HepG2 (cell line): ENCODE data around the gene CD209. TPM values are rescaled to one million over a fixed set of nuclear protein-coding genes. Genes with fewer than 3 reads are reported as not detected.

ENCODE experiments used
- ATAC-seq: fragments of 200-7000 bp; cut with Tn5 transposase; 3 replicates; pipeline ENCODE4 v1.9.1; 2020; ENCODE audit warnings: mild to moderate bottlenecking, moderate library complexity
- BruUV-seq: library from RNA; stranded (reverse); fragments of 400-500 nt; replicated peaks from 2 replicates; lab custom pipeline; 2021; lab: Mats Ljungman, UMichigan
- CTCF ChIA-PET: fragments of 300-600 bp; formaldehyde crosslinking; extraction: SDS; loops from one replicate; lab custom pipeline; 2021; ENCODE audit warnings: low total read pairs, inconsistent platforms, low intra/inter-chr PET ratio; lab: Yijun Ruan, JAX
- POLR2A ChIA-PET: fragments of 350-600 bp; sonication (Branson Sonifier 250); formaldehyde crosslinking; loops from one replicate; lab custom pipeline; 2020; ENCODE audit warnings: antibody characterized with exemption, inconsistent platforms; lab: Yijun Ruan, JAX
- DNase-seq: peaks from one replicate; pipeline ENCODE4 v3.0.0-alpha.2; 2015; ENCODE audit warnings: low spot score
- FAIRE-seq: peaks from 3 replicates; lab custom pipeline; 2011; peaks lifted over from hg19 to GRCh38; lab: Jason Lieb, UNC
- H2AFZ ChIP-seq: one replicate; pipeline ENCODE4 v1.6.1; 2011; ENCODE audit warnings: low read length, inconsistent platforms
- H3K27ac ChIP-seq: fragments of 300-600 bp; 3 replicates; pipeline ENCODE4 v1.8.0; 2011; ENCODE audit warnings: mixed run types, mild to moderate bottlenecking, mixed read lengths, low read length, inconsistent platforms; ENCODE audit not compliant: insufficient read depth; ENCODE audit errors: extremely low read length
- H3K27me3 ChIP-seq, 2 experiments: fragments of 200-600 bp in 1 of 2; 2 replicates in 1 of 2; 3 replicates in 1 of 2; pipeline versions ENCODE4 v1.6.0 to v1.8.0; 2011; ENCODE audit warnings: low read length in 2 of 2, mild to moderate bottlenecking in 2 of 2, moderate library complexity in 2 of 2, inconsistent platforms in 1 of 2; ENCODE audit not compliant: insufficient read depth in 2 of 2, control insufficient read depth in 1 of 2
- H3K36me3 ChIP-seq, 2 experiments: fragments of 200-600 bp in 1 of 2; replicated peaks in 1 of 2; 2 replicates in 1 of 2; 3 replicates in 1 of 2; pipeline versions ENCODE4 v1.5.1 to v1.8.0; 2011; ENCODE audit warnings: low read length in 2 of 2, inconsistent platforms in 1 of 2; ENCODE audit not compliant: insufficient read depth in 2 of 2, control insufficient read depth in 1 of 2
- H3K4me1 ChIP-seq: 2 replicates; pipeline ENCODE4 v1.5.1; 2012; ENCODE audit warnings: low read length, inconsistent platforms; ENCODE audit not compliant: insufficient read depth
- H3K4me2 ChIP-seq: 2 replicates; pipeline ENCODE4 v1.6.0; 2011; ENCODE audit warnings: low read depth, low read length, inconsistent platforms
- H3K4me3 ChIP-seq, 3 experiments: fragments of 200-600 bp in 1 of 3; sonication (generic), shearing (Covaris generic) in 1 of 3; replicated peaks in 1 of 3; 2 replicates each; pipeline ENCODE4 v1.5.1; 2011 to 2016; ENCODE audit warnings: low read length in 3 of 3, inconsistent platforms in 2 of 3, low read depth in 2 of 3, mild to moderate bottlenecking in 2 of 3, control low read depth in 1 of 3, mixed read lengths in 1 of 3; ENCODE audit not compliant: insufficient read depth in 1 of 3
- H3K79me2 ChIP-seq: one replicate; pipeline ENCODE4 v1.6.1; 2011; ENCODE audit warnings: low read length, inconsistent platforms; ENCODE audit not compliant: insufficient read depth
- H3K9ac ChIP-seq: 2 replicates; pipeline ENCODE4 v1.6.0; 2011; ENCODE audit warnings: mild to moderate bottlenecking, low read depth, low read length, inconsistent platforms; ENCODE audit not compliant: insufficient read depth
- H3K9me3 ChIP-seq: 2 replicates; pipeline ENCODE4 v1.5.1; 2012; ENCODE audit warnings: mild to moderate bottlenecking, low read length
- H4K20me1 ChIP-seq: 2 replicates; pipeline ENCODE4 v1.6.0; 2011; ENCODE audit warnings: inconsistent platforms, mild to moderate bottlenecking, low read length, moderate library complexity; ENCODE audit not compliant: insufficient read depth
- ATF1 ChIP-seq: IDR thresholded peaks from 2 replicates; pipeline ENCODE4 v1.6.1; 2016; ENCODE audit warnings: mild to moderate bottlenecking, control low read depth
- FOXC1 ChIP-seq: sonication (generic); formaldehyde crosslinking; IDR thresholded peaks from 2 replicates; pipeline ENCODE4 v1.8.0; 2022; ENCODE audit warnings: mild to moderate bottlenecking, missing genetic modification reagents, borderline replicate concordance
- HNRNPH1 ChIP-seq: fragments of 200-400 bp; formaldehyde crosslinking; optimal IDR thresholded peaks from 2 replicates; pipeline ENCODE3; 2017; ENCODE audit warnings: mild to moderate bottlenecking, low read depth, low read length
- ISX ChIP-seq: sonication (generic); formaldehyde crosslinking; conservative IDR thresholded peaks from 2 replicates; pipeline ENCODE4 v1.5.0; 2020; ENCODE audit warnings: missing genetic modification reagents
- KDM5B ChIP-seq: sonication (generic); formaldehyde crosslinking; IDR thresholded peaks from 2 replicates; pipeline ENCODE4 v1.4.0; 2020; ENCODE audit warnings: missing genetic modification reagents, mild to moderate bottlenecking, borderline replicate concordance
- KLF9 ChIP-seq: IDR thresholded peaks from 2 replicates; pipeline ENCODE4 v1.6.1; 2016; ENCODE audit warnings: low read depth
- KMT2A ChIP-seq: sonication (generic); formaldehyde crosslinking; IDR thresholded peaks from 2 replicates; pipeline ENCODE4 v1.4.0; 2020; ENCODE audit warnings: missing genetic modification reagents
- RORA ChIP-seq: sonication (generic); formaldehyde crosslinking; IDR thresholded peaks from 2 replicates; pipeline ENCODE4 v1.5.0; 2020; ENCODE audit warnings: mild to moderate bottlenecking, missing genetic modification reagents, moderate library complexity
- SIX1 ChIP-seq: sonication (generic); formaldehyde crosslinking; IDR thresholded peaks from 2 replicates; pipeline ENCODE4 v1.4.0; 2020; ENCODE audit warnings: missing genetic modification reagents, borderline replicate concordance
- TBX3 ChIP-seq: fragments of 450-650 bp; IDR thresholded peaks from 2 replicates; pipeline ENCODE4 v1.6.1; 2017; ENCODE audit warnings: antibody characterized with exemption, mild to moderate bottlenecking, inconsistent platforms, borderline replicate concordance
- ZFX ChIP-seq: sonication (generic); formaldehyde crosslinking; IDR thresholded peaks from 2 replicates; pipeline ENCODE4 v1.4.0; 2020; ENCODE audit warnings: mild to moderate bottlenecking, low read depth, missing genetic modification reagents, moderate library complexity
- WGBS: methylation state at CpG from one replicate; pipeline ENCODE4 v1.1.6; 2017; ENCODE audit warnings: low lambda C conversion rate; 5-methylcytosine and 5-hydroxymethylcytosine counted together
- in situ Hi-C: cut with HindIII; loops from 2 replicates; pipeline ENCODE4 v1.10.0; 2017; ENCODE audit warnings: low pct_unique_long_range_greater_than_20kb; ENCODE audit not compliant: extremely low pct_ligation_motif_present
- intact Hi-C: fragments of 100-400 bp; cut with micrococcal nuclease; formaldehyde crosslinking; loops from one replicate; pipeline ENCODE4 v1.10.0; 2022; ENCODE audit not compliant: unreplicated experiment
- polyA plus RNA-seq, 8 experiments: library from polyadenylated mRNA; depleted of rRNA in 3 of 8; stranded (reverse) in 7 of 8; unstranded in 1 of 8; fragments of >200 nt; fragmentation: Illumina TruSeq in 4 of 8; extraction: Trizol in 4 of 8; gene quantifications; 2 replicates each; pipeline versions ENCODE4 v1.2.1 to v1.2.3, GENCODE V29; 2011 to 2016; ENCODE audit warnings: low read depth in 4 of 8, missing spikeins in 1 of 8, mixed read lengths in 1 of 8; ENCODE audit not compliant: insufficient read depth in 1 of 8
- total RNA-seq, 5 experiments: library from RNA; depleted of rRNA; stranded (reverse); fragments of >200 nt; fragmentation: Illumina TruSeq; extraction: Trizol; gene quantifications; 2 replicates each; pipeline ENCODE4 v1.2.3, GENCODE V29; 2016; ENCODE audit warnings: low read depth in 1 of 5
- TF ChIP-seq, protein P1 (sequence below): sonication (generic); formaldehyde crosslinking; IDR thresholded peaks from 2 replicates; pipeline ENCODE4 v1.5.1; 2020; ENCODE audit warnings: missing genetic modification reagents, mild to moderate bottlenecking, borderline replicate concordance
- TF ChIP-seq, protein P2 (sequence below): sonication (generic); formaldehyde crosslinking; IDR thresholded peaks from 2 replicates; pipeline ENCODE4 v1.8.1; 2023; ENCODE audit warnings: mild to moderate bottlenecking, moderate library complexity, missing genetic modification reagents
- TF ChIP-seq, protein P3 (sequence below): sonication (generic); formaldehyde crosslinking; IDR thresholded peaks from 2 replicates; pipeline ENCODE4 v1.4.0; 2020; ENCODE audit warnings: missing genetic modification reagents
- TF ChIP-seq, protein P4 (sequence below): IDR thresholded peaks from 2 replicates; pipeline ENCODE4 v1.4.0; 2020; ENCODE audit warnings: mild to moderate bottlenecking, missing genetic modification reagents

The CD209 gene
- total and polyA plus RNA-seq, 2 of the 13 experiments (the other 11 are each of a cell fraction or from before 2014, with no cell fraction given): not detected

DNA sequence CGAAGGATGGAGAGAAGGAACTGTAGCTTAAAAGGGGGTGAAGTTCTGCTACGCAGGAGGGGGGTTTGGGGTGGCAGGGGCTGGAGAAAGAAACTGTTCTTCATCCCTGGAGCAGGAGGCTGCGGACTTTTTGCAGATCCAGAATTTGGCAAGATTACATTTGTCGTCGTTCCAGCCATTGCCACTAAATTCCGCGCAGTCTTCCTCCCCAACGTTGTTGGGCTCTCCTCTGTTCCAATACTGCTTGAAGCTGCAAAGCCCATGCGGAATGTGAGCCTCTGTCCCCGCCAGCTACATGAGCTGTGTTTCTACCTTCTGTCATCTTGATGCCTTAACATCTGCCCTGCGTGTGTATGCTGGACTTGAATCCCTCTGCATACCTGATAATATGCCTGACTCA is 4.3 kb downstream of the CD209 start:
- 22% methylated on average over 10 of the region's 11 CpGs for WGBS
- Histone ChIP-seq H3K4me3 (no peak overlapping the region), H4K20me1 (no peaks in the 10 kb centered on the region), H3K79me2 (no peaks in the 10 kb centered on the region), H3K9ac (no peak overlapping the region), H3K27ac (no peak overlapping the region), H3K36me3 (no peaks in the 10 kb centered on the region), H3K4me1 (peaks cover 6% of the 10 kb centered on the region; the same call in 1 of the 2 replicates), H2AFZ (no peak overlapping the region), H3K9me3 (no peaks in the 10 kb centered on the region), H3K4me2 (no peak overlapping the region), H3K27me3 (peaks cover 3 to 27% of the 10 kb centered on the region in 2 experiments; a peak in 2 of 5 replicates)
- no TSS peak for BruUV-seq
- FAIRE-seq (no peak), DNase-seq (no peak), ATAC-seq (no peak)
- in situ Hi-C loops (no loop called here), intact Hi-C loops (no loop called here)
- CTCF ChIA-PET: no interaction called here
- POLR2A ChIA-PET: interaction anchor here (0.7 to 0.9 kb wide), 2 partner anchors 167 to 344 kb away, joined by 3 read pairs; no protein-coding TSS in a partner anchor
- TF ChIP-seq TBX3 (no peak), ZFX (CRISPR knock-in tag) (no peak), KDM5B (CRISPR knock-in tag) (no peak), HNRNPH1 (no peak), ISX (no peak), SIX1 (CRISPR knock-in tag) (no peak), KLF9 (CRISPR knock-in tag) (no peak), FOXC1 (CRISPR knock-in tag) (no peak), ATF1 (no peak), RORA (CRISPR knock-in tag) (no peak), KMT2A (CRISPR knock-in tag) (no peak)
- TF ChIP-seq, protein P1, sequence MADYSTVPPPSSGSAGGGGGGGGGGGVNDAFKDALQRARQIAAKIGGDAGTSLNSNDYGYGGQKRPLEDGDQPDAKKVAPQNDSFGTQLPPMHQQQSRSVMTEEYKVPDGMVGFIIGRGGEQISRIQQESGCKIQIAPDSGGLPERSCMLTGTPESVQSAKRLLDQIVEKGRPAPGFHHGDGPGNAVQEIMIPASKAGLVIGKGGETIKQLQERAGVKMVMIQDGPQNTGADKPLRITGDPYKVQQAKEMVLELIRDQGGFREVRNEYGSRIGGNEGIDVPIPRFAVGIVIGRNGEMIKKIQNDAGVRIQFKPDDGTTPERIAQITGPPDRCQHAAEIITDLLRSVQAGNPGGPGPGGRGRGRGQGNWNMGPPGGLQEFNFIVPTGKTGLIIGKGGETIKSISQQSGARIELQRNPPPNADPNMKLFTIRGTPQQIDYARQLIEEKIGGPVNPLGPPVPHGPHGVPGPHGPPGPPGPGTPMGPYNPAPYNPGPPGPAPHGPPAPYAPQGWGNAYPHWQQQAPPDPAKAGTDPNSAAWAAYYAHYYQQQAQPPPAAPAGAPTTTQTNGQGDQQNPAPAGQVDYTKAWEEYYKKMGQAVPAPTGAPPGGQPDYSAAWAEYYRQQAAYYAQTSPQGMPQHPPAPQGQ (CRISPR knock-in tag): no peak
- TF ChIP-seq, protein P2, sequence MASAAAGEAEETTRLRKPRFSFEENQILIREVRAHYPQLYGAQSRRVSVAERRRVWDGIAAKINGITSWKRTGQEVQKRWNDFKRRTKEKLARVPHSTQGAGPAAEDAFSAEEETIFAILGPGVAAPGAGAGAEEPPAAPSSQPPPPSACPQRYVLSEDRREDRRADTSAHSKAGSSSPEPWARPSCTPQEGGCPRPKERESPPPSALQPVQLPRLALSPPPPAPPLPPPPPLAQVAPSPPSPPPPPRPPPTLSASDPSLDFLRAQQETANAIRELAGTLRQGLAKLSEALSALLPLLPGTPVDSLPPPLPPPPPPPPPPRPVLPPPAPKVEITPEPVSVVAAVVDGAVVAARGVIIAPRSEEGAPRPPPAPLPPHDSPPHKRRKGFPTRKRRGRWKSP (CRISPR knock-in tag): no peak
- TF ChIP-seq, protein P3, sequence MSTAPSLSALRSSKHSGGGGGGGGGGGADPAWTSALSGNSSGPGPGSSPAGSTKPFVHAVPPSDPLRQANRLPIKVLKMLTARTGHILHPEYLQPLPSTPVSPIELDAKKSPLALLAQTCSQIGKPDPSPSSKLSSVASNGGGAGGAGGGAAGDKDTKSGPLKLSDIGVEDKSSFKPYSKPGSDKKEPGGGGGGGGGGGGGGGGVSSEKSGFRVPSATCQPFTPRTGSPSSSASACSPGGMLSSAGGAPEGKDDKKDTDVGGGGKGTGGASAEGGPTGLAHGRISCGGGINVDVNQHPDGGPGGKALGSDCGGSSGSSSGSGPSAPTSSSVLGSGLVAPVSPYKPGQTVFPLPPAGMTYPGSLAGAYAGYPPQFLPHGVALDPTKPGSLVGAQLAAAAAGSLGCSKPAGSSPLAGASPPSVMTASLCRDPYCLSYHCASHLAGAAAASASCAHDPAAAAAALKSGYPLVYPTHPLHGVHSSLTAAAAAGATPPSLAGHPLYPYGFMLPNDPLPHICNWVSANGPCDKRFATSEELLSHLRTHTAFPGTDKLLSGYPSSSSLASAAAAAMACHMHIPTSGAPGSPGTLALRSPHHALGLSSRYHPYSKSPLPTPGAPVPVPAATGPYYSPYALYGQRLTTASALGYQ (CRISPR knock-in tag): no peak
- TF ChIP-seq, protein P4, sequence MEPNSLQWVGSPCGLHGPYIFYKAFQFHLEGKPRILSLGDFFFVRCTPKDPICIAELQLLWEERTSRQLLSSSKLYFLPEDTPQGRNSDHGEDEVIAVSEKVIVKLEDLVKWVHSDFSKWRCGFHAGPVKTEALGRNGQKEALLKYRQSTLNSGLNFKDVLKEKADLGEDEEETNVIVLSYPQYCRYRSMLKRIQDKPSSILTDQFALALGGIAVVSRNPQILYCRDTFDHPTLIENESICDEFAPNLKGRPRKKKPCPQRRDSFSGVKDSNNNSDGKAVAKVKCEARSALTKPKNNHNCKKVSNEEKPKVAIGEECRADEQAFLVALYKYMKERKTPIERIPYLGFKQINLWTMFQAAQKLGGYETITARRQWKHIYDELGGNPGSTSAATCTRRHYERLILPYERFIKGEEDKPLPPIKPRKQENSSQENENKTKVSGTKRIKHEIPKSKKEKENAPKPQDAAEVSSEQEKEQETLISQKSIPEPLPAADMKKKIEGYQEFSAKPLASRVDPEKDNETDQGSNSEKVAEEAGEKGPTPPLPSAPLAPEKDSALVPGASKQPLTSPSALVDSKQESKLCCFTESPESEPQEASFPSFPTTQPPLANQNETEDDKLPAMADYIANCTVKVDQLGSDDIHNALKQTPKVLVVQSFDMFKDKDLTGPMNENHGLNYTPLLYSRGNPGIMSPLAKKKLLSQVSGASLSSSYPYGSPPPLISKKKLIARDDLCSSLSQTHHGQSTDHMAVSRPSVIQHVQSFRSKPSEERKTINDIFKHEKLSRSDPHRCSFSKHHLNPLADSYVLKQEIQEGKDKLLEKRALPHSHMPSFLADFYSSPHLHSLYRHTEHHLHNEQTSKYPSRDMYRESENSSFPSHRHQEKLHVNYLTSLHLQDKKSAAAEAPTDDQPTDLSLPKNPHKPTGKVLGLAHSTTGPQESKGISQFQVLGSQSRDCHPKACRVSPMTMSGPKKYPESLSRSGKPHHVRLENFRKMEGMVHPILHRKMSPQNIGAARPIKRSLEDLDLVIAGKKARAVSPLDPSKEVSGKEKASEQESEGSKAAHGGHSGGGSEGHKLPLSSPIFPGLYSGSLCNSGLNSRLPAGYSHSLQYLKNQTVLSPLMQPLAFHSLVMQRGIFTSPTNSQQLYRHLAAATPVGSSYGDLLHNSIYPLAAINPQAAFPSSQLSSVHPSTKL (CRISPR knock-in tag): no peak
